ENCODE results near the gene PRKCQ.
"Not testable (repeated sequence)": the region's sequence is repeated elsewhere in the genome, so short reads cannot be mapped to it uniquely, and the experiment has no call there.

PRKCQ gene

DNA sequence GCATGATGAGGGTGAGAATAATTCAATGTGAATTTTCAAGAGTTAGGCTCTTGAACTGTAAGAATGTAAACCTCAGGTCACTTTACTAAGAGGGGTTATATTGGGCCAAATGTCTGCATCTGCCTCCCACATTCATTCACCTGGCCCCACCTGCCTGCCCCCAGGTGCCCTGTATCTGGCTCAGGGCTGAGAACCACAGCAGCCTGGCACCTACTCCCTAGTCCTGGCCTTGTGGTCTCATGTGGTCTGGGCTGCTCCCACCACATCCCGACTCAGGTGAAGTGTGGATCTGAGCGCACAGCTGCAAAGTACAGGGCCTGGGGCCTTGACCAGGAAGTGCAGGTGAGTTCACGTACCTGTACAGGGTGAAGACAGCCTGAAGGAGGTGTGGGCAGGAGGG lies 195.2 kb downstream of the PRKCQ start:
- H3K9ac ChIP-seq (ENCODE audit: low read depth, low read length): no peak overlapping the region
- H3K36me3 ChIP-seq (ENCODE audit: insufficient read depth, low read length): no peaks in the 10 kb centered on the region
- H3K4me3 ChIP-seq (ENCODE audit: low read length): no peak overlapping the region
- peaks cover 4% of the 10 kb centered on the region for H3K27me3 ChIP-seq (ENCODE audit: control insufficient read depth, insufficient read depth, low read length)
- H3K4me2 ChIP-seq (ENCODE audit: low read length): no peak overlapping the region
- peaks cover 21% of the 10 kb centered on the region for H3K4me1 ChIP-seq (ENCODE audit: control insufficient read depth, insufficient read depth, low read length)
- H3K9me3 ChIP-seq (replicated peaks; ENCODE audit: low read length): no peaks in the 10 kb centered on the region

DNA sequence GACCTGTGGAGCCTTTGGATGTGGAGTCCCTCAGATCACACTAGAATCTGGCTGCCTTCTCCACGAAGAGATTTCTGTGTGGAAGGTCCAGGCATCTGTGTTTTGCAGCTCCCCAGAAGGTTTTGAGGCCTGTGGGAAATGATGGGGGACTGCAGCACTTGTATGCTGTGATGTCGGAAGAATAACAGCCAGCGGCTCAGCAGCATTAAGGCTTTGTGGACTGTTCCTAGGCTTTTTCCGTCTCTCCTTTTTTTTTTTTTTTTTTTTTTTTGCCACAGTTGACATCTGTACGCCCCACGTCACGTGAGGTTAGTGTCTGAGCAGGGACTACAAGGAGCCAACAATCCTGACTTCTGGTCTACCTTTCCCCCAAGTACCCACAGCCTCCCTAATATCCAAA lies 196.0 kb downstream of the PRKCQ start:
- no peak overlapping the region for H3K4me2 ChIP-seq (ENCODE audit: low read length)
- H3K4me1 ChIP-seq (ENCODE audit: control insufficient read depth, insufficient read depth, low read length): peaks cover 21% of the 10 kb centered on the region
- H3K9me3 ChIP-seq (replicated peaks; ENCODE audit: low read length): no peaks in the 10 kb centered on the region
- no peak overlapping the region for H3K4me3 ChIP-seq (ENCODE audit: low read length)
- no peaks in the 10 kb centered on the region for H3K36me3 ChIP-seq (ENCODE audit: insufficient read depth, low read length)
- H3K27me3 ChIP-seq (ENCODE audit: control insufficient read depth, insufficient read depth, low read length): no peaks in the 10 kb centered on the region
- no peak overlapping the region for H3K9ac ChIP-seq (ENCODE audit: low read depth, low read length)

DNA sequence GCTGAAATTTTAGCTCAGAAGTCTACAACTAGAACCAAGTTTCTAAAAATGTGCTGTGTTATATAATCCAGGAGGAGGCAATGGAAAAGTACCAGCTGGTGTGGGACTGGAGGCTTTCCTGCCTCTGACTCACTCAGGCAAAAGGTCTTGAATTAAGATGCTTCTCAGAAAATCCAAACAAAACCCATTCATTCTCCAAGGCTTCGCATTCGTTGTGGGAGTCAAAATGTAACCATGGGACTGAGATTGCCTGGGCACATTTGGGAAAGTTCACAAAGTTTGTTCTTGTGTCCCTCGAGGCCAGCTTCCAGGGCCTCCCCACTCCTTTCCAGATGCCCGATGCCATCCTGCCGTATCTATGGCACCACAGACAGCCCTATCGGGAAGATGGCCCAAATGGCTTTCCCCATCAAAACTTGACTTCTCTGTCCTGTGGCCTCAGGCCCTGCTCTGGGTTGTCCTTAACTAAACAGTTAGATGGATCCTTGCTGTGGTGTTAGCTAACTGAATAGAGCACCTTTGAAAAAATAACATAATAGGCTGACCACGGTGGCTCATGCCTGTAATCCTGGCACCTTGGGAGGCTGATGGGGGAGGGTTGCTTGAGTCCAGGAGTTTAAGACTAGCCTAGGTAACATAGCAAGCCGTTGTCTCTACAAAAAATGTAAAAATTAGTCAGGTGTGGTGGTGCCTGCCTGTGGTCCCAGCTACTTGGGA lies 196.8 kb downstream of the PRKCQ start:
- H3K36me3 ChIP-seq (ENCODE audit: insufficient read depth, low read length): no peaks in the 10 kb centered on the region
- no peaks in the 10 kb centered on the region for H3K27me3 ChIP-seq (ENCODE audit: control insufficient read depth, insufficient read depth, low read length)
- H3K9ac ChIP-seq (ENCODE audit: low read depth, low read length): no peak overlapping the region
- H3K4me3 ChIP-seq (ENCODE audit: low read length): no peak overlapping the region
- H3K4me1 ChIP-seq (ENCODE audit: control insufficient read depth, insufficient read depth, low read length): peaks cover 21% of the 10 kb centered on the region
- peak overlapping the region; percentile 62 for H3K4me2 ChIP-seq (ENCODE audit: low read length)
- no peaks in the 10 kb centered on the region for H3K9me3 ChIP-seq (replicated peaks; ENCODE audit: low read length)

DNA sequence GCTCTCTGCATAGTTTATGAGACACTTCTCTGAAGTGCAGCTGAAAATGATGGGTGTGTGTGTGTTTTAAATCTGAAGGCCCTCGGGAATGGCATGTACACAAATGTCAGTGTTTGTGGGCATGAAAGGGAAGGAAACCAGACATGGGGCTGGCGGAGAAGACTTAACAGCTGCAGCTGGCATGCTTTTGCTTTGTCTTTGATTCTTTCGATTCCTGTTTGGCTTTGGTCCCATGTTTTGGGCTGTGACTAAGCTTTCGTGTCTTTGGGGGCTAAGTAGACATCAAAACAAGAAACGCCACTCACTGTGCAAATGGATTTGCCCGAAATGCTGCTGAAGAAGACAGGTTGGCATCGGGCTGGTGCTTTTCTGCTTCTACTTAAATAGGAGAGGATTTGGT lies 198.0 kb downstream of the PRKCQ start:
- no peak overlapping the region for H3K9ac ChIP-seq (ENCODE audit: low read depth, low read length)
- peak overlapping the region; percentile 62 for H3K4me2 ChIP-seq (ENCODE audit: low read length)
- H3K27me3 ChIP-seq (ENCODE audit: control insufficient read depth, insufficient read depth, low read length): no peaks in the 10 kb centered on the region
- no peaks in the 10 kb centered on the region for H3K36me3 ChIP-seq (ENCODE audit: insufficient read depth, low read length)
- H3K4me3 ChIP-seq (ENCODE audit: low read length): peak overlapping the region; percentile 28
- H3K4me1 ChIP-seq (ENCODE audit: control insufficient read depth, insufficient read depth, low read length): peaks cover 21% of the 10 kb centered on the region
- no peaks in the 10 kb centered on the region for H3K9me3 ChIP-seq (replicated peaks; ENCODE audit: low read length)

DNA sequence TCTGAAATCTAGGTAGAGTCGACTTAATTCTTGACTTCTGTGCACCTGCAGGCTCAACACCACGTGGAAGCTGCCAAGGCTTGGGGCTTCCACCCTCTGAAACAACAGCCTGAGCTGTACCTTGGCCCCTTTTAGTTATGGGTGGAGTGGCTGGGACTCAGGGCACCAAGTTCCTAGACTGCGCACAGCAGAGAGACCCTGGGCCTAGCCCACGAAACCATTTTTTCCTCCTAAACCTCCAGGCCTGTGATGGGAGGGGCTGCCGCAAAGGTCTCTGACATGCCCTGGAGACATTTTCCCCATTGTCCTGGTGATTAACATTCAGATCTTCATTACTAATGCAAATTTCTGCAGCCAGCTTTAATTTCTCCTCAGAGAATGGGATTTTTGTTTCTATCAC lies 199.6 kb downstream of the PRKCQ start:
- H3K36me3 ChIP-seq (ENCODE audit: insufficient read depth, low read length); H3K9me3 ChIP-seq (replicated peaks; ENCODE audit: low read length); H3K9ac ChIP-seq (ENCODE audit: low read depth, low read length); H3K4me3 ChIP-seq (ENCODE audit: low read length); H3K4me2 ChIP-seq (ENCODE audit: low read length); H3K27me3 ChIP-seq (ENCODE audit: control insufficient read depth, insufficient read depth, low read length): not testable (repeated sequence)
- H3K4me1 ChIP-seq (ENCODE audit: control insufficient read depth, insufficient read depth, low read length): peaks cover 21% of the 10 kb centered on the region

DNA sequence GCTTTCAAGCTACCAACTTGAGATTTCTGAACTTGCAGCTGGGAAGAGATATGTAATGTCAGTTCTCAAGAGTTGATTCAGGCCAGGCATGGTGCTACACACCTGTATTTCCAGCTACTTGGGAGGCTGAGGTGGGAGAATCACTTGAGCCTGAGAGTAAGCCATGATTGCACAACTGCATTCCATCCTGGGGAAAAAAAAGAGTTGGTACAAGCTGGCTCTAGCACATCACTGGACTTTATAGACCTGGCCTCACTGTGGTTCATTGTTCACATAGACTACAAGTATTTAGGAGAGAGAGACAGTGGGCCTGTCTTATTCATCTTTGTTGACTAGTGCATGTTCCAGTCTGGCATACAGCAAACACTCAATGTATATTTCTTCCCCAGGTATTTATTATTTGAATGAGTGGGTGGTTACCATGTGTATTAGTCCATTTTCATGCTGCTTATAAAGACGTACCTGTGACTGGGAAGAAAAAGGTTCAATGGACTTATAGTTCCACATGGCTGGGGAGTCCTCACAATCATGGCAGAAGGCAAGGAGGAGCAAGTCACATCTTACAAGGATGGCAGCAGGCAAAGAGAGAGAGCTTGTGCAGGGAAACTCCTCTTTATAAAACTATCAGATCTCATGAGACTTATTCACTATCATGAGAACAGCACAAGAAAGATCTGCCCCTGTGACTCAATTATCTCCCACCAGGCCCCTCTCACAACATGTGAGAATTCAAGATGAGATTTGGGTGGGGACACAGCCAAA lies 200.9 kb downstream of the PRKCQ start:
- H3K4me1 ChIP-seq (ENCODE audit: control insufficient read depth, insufficient read depth, low read length): peaks cover 21% of the 10 kb centered on the region
- H3K27me3 ChIP-seq (ENCODE audit: control insufficient read depth, insufficient read depth, low read length): peaks cover 5% of the 10 kb centered on the region
- H3K9me3 ChIP-seq (replicated peaks; ENCODE audit: low read length): no peaks in the 10 kb centered on the region
- H3K4me3 ChIP-seq (ENCODE audit: low read length): no peak overlapping the region
- no peak overlapping the region for H3K9ac ChIP-seq (ENCODE audit: low read depth, low read length)
- H3K36me3 ChIP-seq (ENCODE audit: insufficient read depth, low read length): no peaks in the 10 kb centered on the region
- H3K4me2 ChIP-seq (ENCODE audit: low read length): no peak overlapping the region
